Caco-2 (cell line): ENCODE data around the gene PSMA1. TPM values are rescaled to one million over a fixed set of nuclear protein-coding genes. Genes with fewer than 3 reads are reported as not detected.

ENCODE experiments used
- BruUV-seq: library from RNA; stranded (reverse); fragments of 400-500 nt; replicated peaks from 2 replicates; lab custom pipeline; 2021; lab: Mats Ljungman, UMichigan
- CTCF ChIA-PET: fragments of 300-600 bp; sonication (Branson Sonifier 250); formaldehyde crosslinking; loops from one replicate; lab custom pipeline; 2022; ENCODE audit warnings: antibody characterized with exemption; lab: Charles Lee
- POLR2A ChIA-PET: fragments of 300-600 bp; sonication (Branson Sonifier 250); formaldehyde crosslinking; loops from one replicate; lab custom pipeline; 2022; ENCODE audit warnings: antibody characterized with exemption; lab: Charles Lee
- DNase-seq, 2 experiments: peaks; one replicate each; pipeline versions ENCODE4 v3.0.0 to v3.0.0-alpha.2; 2020 to 2022
- H3K27me3 ChIP-seq: replicated peaks from 2 replicates; pipeline ENCODE4 v1.6.0; 2011; ENCODE audit warnings: low read length; ENCODE audit not compliant: control insufficient read depth, insufficient read depth
- H3K36me3 ChIP-seq: 2 replicates; pipeline ENCODE4 v1.5.1; 2011; ENCODE audit warnings: low read length; ENCODE audit not compliant: control insufficient read depth, insufficient read depth
- H3K4me1 ChIP-seq: fragments of 250-450 bp; sonication (Bioruptor Pico); 2 replicates; pipeline ENCODE4 v1.5.1; 2020; ENCODE audit warnings: mild to moderate bottlenecking
- H3K4me3 ChIP-seq: 2 replicates; pipeline ENCODE4 v1.5.1; 2011; ENCODE audit warnings: low read depth, mild to moderate bottlenecking, control low read depth, low read length
- H3K9me3 ChIP-seq: fragments of 250-450 bp; sonication (Bioruptor Pico); 2 replicates; pipeline ENCODE4 v1.5.1; 2020; ENCODE audit warnings: mild to moderate bottlenecking, moderate library complexity
- H3K27ac Mint-ChIP-seq: one replicate; pipeline ENCODE4 v1.8.0; 2022; ENCODE audit warnings: mixed read lengths; ENCODE audit not compliant: unreplicated experiment
- H3K27me3 Mint-ChIP-seq: one replicate; pipeline ENCODE4 v1.8.0; 2022; ENCODE audit warnings: mixed read lengths; ENCODE audit not compliant: insufficient read depth, unreplicated experiment
- H3K36me3 Mint-ChIP-seq: one replicate; pipeline ENCODE4 v1.8.0; 2022; ENCODE audit warnings: mild to moderate bottlenecking, mixed read lengths; ENCODE audit not compliant: insufficient read depth, unreplicated experiment
- H3K4me1 Mint-ChIP-seq: one replicate; pipeline ENCODE4 v1.8.0; 2022; ENCODE audit warnings: low read depth, mixed read lengths; ENCODE audit not compliant: unreplicated experiment
- H3K4me3 Mint-ChIP-seq: one replicate; pipeline ENCODE4 v1.8.0; 2022; ENCODE audit warnings: mild to moderate bottlenecking, moderate library complexity, mixed read lengths; ENCODE audit not compliant: unreplicated experiment
- H3K9me3 Mint-ChIP-seq: one replicate; pipeline ENCODE4 v1.8.0; 2022; ENCODE audit warnings: mixed read lengths; ENCODE audit not compliant: unreplicated experiment
- CTCF ChIP-seq, 2 experiments: fragments of 200-600 bp in 1 of 2; IDR thresholded peaks; 1 replicate in 1 of 2; 2 replicates in 1 of 2; pipeline versions ENCODE4 v1.5.1 to v1.8.0; 2011 to 2022; ENCODE audit warnings: antibody characterized with exemption in 1 of 2, control low read depth in 1 of 2, inconsistent platforms in 1 of 2, low read depth in 1 of 2, low read length in 1 of 2, mild to moderate bottlenecking in 1 of 2, moderate library complexity in 1 of 2; ENCODE audit not compliant: insufficient read depth in 1 of 2, severe bottlenecking in 1 of 2, unreplicated experiment in 1 of 2
- intact Hi-C: fragments of 100-400 bp; cut with micrococcal nuclease; formaldehyde crosslinking; loops from one replicate; pipeline ENCODE4 v1.10.0; 2022; ENCODE audit not compliant: unreplicated experiment
- total RNA-seq: library from RNA; stranded (reverse); gene quantifications from 2 replicates; pipeline ENCODE4 v1.2.3, GENCODE V29; 2022

PSMA1 gene
- total RNA-seq, 1 experiment from 2014 or later: 194 TPM

GRCh38 chr11:14541192-14541947, 21.2 kb upstream of the PSMA1 start:
- intact Hi-C loops: no loop called here
- Histone ChIP-seq H3K36me3 (no peaks in the 10 kb centered on the region), H3K4me3 (no peak overlapping the region), H3K4me1 (no peaks in the 10 kb centered on the region), H3K9me3 (no peaks in the 10 kb centered on the region), H3K27me3 (no peaks in the 10 kb centered on the region)
- Mint-ChIP-seq H3K36me3 (no peaks in the 10 kb centered on the region), H3K4me1 (no peaks in the 10 kb centered on the region), H3K4me3 (no peak overlapping the region), H3K9me3 (no peaks in the 10 kb centered on the region), H3K27ac (no peak overlapping the region), H3K27me3 (no peaks in the 10 kb centered on the region)
- CTCF ChIA-PET: no interaction called here
- DNase-seq: no peak
- BruUV-seq: no TSS peak
- TF ChIP-seq CTCF (IDR thresholded peaks at IDR 0.05; ENCODE audit: insufficient read depth in 1 of 2, low read depth in 1 of 2, low read length in 1 of 2, severe bottlenecking in 1 of 2, unreplicated experiment in 1 of 2): no peak
- POLR2A ChIA-PET: no interaction called here

GRCh38 chr11:14539982-14540421, 19.8 kb upstream of the PSMA1 start:
- ChIA-PET CTCF (no interaction called here), POLR2A (no interaction called here)
- no peaks in the 10 kb centered on the region for H3K9me3 ChIP-seq
- Mint-ChIP-seq H3K36me3 (no peaks in the 10 kb centered on the region), H3K27me3 (no peaks in the 10 kb centered on the region), H3K9me3 (no peaks in the 10 kb centered on the region), H3K4me3 (no peak overlapping the region), H3K4me1 (no peaks in the 10 kb centered on the region), H3K27ac (no peak overlapping the region)
- TF ChIP-seq CTCF (IDR thresholded peaks at IDR 0.05; ENCODE audit: insufficient read depth in 1 of 2, low read depth in 1 of 2, low read length in 1 of 2, severe bottlenecking in 1 of 2, unreplicated experiment in 1 of 2): no peak
- H3K36me3 ChIP-seq: no peaks in the 10 kb centered on the region
- no TSS peak for BruUV-seq
- intact Hi-C loops: loop anchor here (5.0 kb wide), 3 partner anchors 247 to 467 kb away; partner anchors contain the start of gene CYP2R1
- no peak for DNase-seq
- no peaks in the 10 kb centered on the region for H3K4me1 ChIP-seq
- no peaks in the 10 kb centered on the region for H3K27me3 ChIP-seq
- no peak overlapping the region for H3K4me3 ChIP-seq

- TF ChIP-seq CTCF (IDR thresholded peaks at IDR 0.05; ENCODE audit: insufficient read depth in 1 of 2, low read depth in 1 of 2, low read length in 1 of 2, severe bottlenecking in 1 of 2, unreplicated experiment in 1 of 2): no peak
- intact Hi-C loops: loop anchor here (5.0 kb wide), 3 partner anchors 248 to 468 kb away; partner anchors contain the start of gene CYP2R1
- H3K27me3 Mint-ChIP-seq: no peaks in the 10 kb centered on the region
- H3K27ac Mint-ChIP-seq: no peak overlapping the region
- no peaks in the 10 kb centered on the region for H3K27me3 ChIP-seq
- H3K9me3 Mint-ChIP-seq: no peaks in the 10 kb centered on the region
- POLR2A ChIA-PET: interaction anchor here (0.7 kb wide), 1 partner anchor 364 kb away, joined by 3 read pairs; no protein-coding TSS in a partner anchor
- H3K4me3 ChIP-seq: no peak overlapping the region
- DNase-seq: no peak
- no peaks in the 10 kb centered on the region for H3K4me1 ChIP-seq
- H3K36me3 Mint-ChIP-seq: no peaks in the 10 kb centered on the region
- CTCF ChIA-PET: no interaction called here
- BruUV-seq: no TSS peak
- no peaks in the 10 kb centered on the region for H3K9me3 ChIP-seq
- no peak overlapping the region for H3K4me3 Mint-ChIP-seq
- no peaks in the 10 kb centered on the region for H3K36me3 ChIP-seq
- no peaks in the 10 kb centered on the region for H3K4me1 Mint-ChIP-seq
These were observed 18.9 kb upstream of the PSMA1 start for GRCh38 chr11:14538926-14539554.
